HT-29 (cell line): Measurements from ENCODE around the gene HSPH1. TPM values are rescaled to one million over a fixed set of nuclear protein-coding genes. Genes with fewer than 3 reads are reported as not detected.

Experiments used
- DNase-seq: peaks from one replicate; pipeline ENCODE4 v3.0.0-alpha.2; 2015; ENCODE audit warnings: low spot score
- total RNA-seq: library from RNA; depleted of rRNA; stranded (reverse); fragments of >200 nt; shearing (Covaris generic); gene quantifications from 2 replicates; pipeline ENCODE4 v1.2.3, GENCODE V29; 2014; rRNA removed

Gene HSPH1
- 108 and 118 TPM in 2 replicates for total RNA-seq

DNA sequence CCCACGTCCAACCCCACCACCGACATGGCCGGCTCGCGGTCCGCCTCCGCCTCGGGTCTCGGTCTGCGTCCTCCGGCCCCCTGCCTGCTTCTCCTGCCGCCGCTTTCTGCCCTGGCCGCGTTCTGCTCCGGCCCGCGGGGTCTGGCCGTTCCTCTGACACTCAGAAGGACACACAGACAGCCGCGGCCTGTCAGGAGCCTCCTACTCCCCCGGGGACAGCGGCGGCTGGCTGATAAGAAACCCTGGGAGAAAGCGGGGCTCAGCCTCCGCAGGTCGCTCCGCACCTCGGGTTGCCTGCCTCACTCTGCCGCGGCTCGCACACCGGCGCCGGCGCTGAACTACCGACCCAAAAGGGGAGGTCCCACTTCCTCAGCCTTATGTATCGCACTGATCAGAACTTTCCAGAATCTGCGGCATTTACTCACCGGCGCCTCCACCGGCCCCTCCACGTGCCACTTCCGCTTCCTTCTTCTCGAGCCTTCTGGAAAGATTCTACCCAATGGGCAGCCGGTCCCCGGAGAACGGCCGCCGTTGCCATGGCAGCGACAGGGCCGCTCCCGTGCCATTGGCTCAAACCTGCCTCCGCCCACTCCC, at the start of gene HSPH1:
HSPH1 (minus strand) TSS at position 348 of the 594 bp plus-strand sequence; CDS start at position 26, 322 bp downstream.
- peak; percentile 100 for DNase-seq

DNA sequence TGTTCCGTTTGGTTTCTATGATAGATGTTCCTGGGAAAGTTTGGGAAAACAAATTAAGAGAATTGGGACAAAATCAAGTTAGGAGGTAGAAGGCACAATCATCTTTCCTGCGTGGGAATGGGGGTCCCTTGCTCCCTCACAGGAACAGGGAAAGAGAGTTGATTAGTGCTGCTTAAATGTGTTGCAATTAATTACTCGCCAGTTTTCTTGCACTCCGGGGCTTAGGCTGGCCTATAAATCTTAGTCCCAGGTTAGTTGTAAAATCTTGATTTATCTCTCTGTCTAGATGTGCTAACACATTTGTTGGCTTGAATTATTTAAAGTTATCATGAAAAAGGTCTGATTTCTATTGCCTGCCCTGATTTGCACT, 48.1 kb upstream of the HSPH1 start:
- no peak for DNase-seq

DNA sequence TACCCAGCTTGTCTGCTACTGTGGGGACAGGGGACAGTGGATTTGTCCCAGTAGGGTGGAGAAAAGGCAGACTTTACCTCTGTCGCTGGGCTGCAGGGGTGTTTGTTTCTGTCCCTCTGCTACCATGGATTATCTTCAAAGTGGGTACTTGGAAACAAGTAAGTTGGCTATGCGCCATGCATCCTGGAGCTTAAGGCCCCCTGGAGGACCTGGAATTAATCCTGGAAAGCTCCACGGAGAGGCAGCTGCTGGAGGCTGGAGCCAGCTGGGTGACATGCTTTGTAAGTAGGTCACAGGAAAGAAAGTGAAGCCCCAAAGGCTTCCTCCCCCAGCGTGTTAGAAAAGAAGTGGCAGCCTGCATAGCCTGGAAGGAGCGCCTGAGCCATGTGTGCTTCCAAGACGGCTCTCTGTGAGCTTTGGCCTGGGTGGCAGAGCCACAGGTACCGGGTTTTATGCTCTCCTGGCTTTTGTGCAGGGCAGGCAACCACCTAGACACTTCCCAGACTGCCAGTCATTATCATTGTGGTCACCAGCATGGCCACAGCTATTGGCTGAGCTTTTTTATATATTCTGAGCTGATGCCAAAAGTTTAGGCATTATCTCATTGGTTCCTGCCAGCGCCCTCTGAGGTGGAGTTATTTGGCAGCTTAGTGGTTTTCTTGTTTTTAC, 47.6 kb upstream of the HSPH1 start:
- DNase-seq, result no peak

DNA sequence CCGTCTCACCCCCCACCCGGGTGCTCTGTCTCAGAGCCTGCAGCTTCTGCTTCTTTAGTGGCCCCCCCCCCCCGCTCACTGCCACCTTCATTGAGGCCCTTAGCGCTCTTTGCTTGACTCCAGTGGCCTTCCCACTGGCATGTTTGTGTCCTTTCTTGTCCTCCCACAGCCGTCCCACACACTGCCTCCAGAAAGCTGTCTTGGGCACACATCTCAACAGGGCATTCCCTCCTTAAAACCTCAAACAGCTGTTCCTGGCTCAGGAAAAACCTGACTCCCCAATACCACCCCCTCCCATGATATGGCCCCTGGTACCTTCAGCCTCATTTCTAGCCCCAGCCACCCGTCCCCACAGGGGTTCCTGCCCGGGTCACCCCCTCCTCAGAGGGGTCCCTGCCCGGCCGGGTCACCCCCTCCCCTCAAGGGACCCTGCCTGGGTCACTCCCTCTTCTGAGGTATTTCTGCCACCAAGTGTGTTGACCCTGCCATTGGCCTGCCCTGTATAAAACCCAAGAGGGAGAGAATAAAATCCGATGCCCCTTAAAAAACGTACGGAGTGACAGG, 46.9 kb upstream of the HSPH1 start:
- DNase-seq, result no peak

DNA sequence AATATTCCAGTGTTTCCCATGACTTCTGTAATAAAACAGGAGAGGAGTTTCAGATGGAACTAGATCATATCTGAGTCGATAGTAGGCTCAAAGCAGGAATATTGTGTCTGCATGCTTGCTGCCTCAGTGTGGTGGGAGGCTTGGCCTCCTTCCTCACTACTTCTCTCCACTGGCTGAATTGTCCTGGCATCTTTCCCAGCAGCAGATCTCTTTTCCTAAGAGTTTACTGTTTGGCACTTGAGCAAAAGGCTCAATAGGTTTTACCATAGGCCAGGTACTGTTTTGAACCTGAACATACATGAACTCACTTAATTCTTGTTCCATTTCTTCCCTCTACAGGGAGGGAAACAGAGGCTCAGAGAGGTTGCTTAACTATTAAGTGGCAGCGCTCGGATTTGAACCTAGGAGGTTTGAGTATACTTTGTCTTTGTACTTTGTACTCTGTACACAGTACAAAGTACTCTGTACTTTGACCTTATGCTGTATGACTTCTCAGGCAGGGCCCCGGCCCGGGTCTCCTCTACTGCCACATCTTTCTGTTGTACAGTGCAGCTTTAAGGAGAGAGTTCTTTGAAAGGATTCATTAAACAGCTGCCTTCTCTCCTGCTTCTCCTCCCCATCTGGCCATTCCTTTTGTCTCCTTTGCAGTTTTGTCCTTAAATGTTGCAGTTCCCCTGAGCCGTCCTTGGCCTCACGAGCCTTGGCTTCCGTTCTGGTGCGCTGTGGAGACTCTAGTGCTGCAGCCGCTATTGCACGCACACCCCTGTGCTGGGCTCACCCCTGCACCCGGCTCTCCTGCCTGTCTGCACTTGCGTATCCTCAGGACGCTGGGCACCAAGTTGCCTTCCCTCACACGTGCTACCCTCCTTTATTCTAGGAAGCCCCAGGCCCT, 46.2 kb upstream of the HSPH1 start:
- no peak for DNase-seq

DNA sequence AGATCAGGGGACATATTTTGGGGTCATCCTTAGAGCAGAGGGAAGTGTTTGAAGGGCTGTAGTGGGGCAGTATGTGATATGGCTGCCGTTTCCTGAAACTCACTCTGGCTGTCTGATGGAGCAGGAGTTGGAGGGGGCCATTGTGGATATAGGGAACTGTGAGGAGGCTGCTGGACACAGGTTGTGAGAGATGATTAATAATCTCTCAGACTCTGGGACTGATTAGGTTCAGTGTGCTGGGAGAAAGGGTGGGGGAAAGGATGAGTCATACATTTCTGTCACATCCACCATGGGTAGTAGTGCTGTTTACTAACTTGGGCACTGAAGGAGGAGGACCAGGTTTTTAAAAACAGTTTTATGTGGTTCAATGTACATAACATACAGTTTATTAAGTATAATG, 42.9 kb upstream of the HSPH1 start:
- DNase-seq, result peak; percentile 82

DNA sequence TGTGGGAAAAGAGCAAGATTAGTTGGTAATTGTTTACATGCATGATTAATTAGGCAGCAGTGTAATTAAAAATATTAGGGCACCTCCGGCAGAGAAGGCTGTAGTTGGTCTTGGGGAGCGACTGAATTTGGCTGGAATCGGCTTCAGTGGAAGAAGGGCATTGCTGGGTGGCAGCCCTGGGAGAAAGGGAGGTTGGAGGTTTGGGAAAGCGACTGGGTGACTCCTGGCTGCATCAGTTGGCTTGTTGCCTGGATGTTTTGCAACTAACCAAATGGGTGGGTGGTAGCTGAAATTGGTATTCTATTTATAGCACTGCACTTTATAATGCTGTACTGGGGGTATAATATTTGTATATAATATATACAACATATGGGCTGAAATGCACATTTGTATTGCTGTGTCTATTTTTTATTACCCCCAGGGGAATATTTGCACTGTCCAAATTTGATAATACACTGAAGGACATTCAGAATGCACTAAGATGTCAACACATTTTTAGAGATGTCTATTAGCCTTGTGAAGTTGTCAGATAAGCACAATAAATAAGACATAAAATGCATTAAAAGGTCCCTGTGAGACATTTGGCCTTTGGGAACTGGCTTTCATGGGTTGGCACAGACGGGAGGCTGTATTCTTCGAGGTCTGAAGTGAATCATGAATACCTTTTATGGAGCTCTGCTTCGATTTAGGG, 39.8 kb upstream of the HSPH1 start:
- no peak for DNase-seq

DNA sequence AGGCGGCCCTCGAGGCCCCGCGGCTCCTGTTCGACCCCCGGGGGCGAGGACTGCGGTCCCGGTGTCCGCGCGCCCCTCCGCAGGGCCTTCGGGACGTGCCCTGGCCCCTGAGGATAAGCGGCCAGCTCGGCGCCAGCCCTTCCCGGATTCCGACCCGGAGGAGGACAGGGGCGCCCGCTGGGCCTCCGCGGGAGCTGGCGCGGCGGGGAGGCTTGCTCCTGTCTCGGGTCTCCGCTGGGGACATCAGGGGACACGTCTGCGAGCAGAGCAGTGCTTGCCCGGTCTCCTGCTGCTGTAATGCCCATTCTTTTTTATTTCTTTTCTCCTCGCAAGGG, 38.9 kb upstream of the HSPH1 start:
- DNase-seq, result peak; percentile 80

DNA sequence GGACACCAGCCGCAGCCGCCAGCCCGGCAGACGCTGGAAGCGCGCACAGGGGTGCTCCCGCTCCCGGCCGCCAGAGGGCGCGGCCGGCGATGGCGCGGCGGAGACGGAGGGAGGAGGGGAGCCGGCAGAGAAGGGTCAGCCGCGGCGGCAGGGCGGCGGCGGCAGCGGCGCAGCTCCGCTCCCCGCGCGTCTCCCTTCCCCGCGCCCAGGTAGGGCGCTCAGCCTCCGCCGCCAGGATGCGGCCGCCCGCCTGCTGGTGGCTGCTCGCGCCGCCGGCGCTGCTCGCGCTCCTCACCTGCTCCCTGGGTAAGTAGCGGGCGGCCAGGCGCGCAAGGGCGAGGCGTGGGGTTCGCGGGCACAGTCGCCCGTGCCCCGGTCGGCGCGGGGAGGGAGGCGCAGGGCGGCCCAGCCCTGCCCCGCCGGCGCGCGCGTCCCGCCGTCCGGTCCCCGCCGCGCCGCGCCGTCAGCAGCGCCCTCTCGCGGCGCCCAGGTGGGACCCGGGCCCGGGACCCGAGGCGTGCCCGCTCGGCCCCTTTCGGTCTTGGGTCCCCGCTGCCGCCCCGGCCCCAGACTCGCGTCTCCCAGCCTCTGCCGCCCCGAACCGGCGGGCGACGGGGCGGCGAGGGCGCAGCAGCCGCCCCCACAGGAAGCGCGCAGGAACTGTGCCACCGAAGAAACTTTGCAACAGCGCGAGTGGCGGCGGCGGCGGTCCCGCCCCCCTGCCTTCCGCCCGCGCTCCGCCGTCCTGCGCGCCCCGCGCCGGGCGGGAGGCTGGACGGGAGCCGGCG, 38.3 kb upstream of the HSPH1 start, which contains the start of gene B3GLCT:
B3GLCT (plus strand) TSS at position 127 of the 788 bp plus-strand sequence; CDS start at position 237, 110 bp downstream.
- peak; percentile 99 for DNase-seq

DNA sequence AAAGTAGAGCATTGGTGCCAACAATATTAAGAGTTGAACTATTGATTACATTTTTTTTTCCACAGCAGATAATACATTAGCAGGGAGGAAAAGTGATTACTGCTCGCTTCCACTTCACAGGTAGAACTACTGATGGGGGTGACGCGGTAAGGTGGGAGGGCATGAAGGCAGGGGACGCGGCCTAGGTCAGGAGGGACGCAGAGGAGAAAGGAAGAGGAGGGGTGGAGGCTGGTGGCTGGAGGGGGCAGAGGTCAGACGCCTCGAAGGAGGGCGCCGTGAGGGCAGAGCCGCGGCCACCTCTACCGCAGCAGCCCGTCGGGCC, 37.8 kb upstream of the HSPH1 start:
- no peak for DNase-seq

DNA sequence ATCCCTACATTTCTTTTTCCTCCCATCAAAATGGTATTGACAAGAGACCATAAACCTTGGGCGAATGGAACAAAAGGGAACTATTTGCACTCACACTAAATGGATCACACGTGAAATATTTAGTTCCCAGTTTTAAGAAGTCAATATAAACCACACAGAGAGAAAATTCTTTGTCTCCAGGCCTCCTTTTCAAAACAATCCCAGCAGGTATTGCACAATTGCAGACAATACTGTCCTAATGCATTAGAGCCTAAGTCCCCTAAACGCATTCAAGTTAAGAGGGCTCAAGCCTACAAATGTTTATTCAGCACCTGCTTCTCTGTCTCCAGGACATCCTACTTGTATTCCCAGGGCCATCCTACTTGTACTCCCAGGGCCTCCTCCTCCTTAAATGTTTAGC, 36.8 kb upstream of the HSPH1 start:
- no peak for DNase-seq

DNA sequence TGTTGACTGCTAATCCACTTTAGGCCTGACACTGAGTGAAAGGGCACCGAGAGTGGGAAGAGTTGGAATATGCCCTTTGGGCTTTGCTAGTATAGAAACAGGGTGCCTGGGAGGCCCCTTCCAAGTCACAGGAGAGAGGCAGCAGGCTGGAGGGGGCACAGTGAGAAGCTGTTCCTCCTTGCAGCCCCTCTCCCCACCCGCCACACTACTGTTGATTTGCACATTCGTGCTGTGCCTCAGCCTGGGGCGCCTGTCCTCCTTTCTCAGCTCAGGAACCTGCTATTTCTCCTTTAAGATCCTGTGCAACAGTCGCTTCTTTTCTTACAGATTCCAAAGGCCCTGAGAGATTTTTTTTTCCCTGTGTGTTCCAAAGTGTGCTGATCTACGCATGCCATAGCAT, 35.3 kb upstream of the HSPH1 start:
- DNase-seq, result no peak

DNA sequence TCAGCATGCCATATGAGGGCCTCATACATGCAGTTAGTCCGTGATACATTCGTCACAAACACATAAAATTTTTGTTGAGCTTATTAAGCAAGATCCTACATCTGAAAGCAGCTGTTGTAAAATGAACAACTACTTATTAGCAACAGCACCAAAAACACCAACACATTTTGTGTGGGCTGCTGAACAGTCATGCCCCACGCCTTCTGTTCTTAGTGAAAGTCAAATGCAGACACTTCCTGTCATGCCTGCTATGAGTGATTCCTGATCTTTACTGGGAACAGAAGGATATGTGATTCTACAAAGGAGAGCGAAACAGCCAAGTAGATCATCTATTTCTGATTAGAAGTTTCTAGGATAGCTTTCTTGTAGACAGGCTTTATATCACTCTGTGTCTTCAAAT, 33.9 kb upstream of the HSPH1 start:
- no peak for DNase-seq

DNA sequence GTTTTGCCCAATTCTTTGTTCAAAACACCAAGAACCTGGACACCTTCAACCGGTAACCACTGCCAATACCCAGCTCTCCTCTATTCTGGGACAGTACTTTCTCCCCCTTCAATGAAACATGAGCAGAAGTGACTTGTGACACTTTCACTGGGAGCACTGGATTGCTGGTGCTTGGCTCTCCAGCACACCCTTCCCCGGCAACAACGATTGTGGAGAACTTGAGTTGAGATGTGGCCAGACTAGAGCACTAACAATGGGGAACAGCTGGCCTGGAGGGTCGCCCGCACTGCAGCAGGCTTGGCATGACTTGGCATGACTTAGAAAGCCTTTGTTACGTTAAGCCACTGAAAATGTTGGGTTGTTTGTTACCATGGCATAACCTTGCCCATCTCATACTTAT, 30.6 kb upstream of the HSPH1 start:
- DNase-seq, result no peak

DNA sequence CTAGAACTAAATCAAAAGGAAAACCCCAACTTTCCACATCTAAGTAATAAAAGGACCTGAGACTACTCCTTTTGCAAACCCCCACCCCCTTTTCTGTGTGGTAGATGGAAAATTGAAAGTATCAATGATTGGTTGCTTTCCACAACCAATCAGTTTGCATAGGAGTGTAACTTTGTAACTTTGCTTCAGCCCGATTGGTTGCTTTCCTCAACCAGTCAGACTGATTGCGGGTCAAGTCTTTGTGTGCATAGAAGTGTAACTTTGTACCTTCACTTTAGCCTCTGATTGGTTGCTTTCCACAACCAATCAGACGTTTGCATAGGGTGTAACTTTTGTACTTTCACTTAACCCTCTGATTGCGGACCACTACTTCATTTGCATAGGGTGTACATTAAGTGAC, 30.0 kb upstream of the HSPH1 start:
- no peak for DNase-seq

DNA sequence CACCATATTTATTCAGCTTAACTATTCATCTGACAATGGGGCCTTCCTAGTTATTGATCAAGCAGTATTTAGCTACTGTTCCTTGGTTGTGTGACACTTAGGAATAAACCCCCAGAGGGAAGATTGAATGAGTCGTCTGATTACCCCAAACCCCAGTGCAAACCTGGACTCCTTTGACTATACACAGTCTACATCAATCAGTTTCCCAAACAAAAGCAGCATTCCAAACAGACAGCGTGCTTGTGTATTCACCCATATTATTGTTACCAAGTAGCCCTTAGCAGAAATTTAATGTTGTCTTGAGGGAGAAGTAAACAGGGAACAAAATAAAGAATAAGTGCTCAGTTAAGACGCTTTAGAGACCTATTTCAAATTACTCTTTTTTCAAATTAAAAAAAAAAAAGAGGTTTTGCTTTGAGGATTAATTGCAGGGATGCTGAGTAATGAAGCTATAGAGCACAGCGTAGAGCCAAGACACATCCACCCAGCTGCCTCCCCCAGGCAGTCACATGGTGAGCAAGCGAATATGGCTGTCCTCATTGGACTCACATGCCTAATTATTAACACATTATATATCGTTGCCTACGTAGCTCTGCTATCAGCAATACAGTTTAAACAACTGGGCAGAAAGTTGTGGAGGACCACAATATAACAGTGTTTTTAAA, 23.4 kb upstream of the HSPH1 start:
- DNase-seq, result no peak

DNA sequence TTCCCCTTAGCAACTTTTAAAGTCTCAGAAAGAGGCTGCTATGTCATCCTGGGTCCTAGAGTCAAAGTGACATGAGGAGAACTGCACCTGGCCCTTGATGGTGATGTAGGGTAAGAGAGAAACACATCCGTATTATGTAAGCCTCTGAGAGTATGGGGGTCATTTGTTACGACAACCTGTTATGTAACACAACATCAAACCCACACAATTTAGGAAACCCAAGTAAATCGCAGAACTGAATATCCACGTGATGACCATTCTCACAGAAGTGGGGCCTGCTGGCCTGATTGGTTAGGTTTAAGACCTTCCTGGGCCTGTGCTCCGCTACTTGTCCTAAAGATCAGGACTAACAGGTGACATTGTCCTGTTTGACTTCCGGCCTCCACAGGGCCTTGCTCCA, 22.7 kb upstream of the HSPH1 start:
- DNase-seq, result no peak

DNA sequence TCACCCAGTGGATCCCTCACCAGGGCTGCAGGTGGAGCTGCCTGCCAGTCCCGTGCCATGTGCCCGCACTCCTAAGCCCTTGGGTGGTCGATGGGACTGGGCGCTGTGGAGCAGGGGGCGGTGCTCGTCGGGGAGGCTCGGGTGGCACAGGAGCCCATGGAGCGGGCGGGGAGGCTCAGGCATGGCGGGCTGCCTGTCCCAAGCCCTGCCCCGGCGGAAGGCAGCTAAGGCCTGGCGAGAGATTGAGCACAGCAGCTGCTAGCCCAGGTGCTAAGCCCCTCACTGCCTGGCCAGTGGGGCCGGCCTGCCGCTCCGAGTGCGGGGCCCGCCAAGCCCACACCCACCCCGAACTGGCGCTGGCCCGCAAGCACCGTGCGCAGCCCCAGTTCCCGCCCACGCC, 21.3 kb upstream of the HSPH1 start:
- DNase-seq, result no peak

DNA sequence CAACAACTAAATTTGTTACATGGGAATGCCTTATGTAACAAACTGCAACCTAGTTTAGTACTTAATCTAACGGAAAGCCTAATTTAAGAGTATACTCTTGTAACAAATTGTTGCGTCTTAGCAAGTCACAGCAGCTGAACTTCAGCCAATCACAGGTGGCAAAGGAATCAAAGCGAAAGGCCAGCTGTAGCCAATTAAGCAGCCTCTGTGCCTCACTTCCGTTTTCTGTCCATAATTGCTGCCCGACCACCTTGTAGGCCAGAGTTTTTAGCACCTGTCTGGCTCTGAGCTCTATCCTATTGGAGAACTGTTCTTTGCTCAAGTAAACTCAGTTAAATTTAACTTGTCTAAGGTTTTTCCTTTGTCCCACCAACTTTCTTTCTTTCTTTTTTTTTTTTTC, 18.1 kb upstream of the HSPH1 start:
- no peak for DNase-seq

DNA sequence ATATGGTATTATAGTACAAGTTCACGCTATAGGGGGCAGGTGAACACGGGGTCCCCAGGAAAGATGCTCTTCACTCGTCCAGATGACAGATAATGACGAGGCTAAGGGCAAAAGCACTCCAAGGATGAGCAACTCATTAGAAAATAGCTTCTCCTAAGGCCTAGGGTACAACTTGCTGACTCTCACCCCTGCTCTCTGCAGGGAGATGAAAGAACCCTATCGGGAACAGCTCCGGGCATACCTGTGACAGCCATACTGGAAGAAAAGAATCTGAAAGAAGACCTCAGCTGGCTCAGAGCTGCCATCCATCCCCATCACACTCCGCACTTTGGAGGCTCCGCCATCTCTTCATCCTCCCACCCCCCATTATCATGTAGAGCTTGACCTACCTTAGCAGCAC, 17.5 kb upstream of the HSPH1 start:
- no peak for DNase-seq
